Stimulated activated CD8-positive, alpha-beta memory T cell treated with anti-CD3 and anti-CD28 coated beads, Interleukin-7, amount 100 ng/mL, for 4 hours (primary cell): Measurements from ENCODE around the gene H1-8.

Experiments
- DNase-seq, 2 donors: peaks; one replicate each; pipeline ENCODE4 v3.0.0-alpha.2; 2020; ENCODE audit warnings: low read depth in 2 of 2

The H1-8 gene

DNA sequence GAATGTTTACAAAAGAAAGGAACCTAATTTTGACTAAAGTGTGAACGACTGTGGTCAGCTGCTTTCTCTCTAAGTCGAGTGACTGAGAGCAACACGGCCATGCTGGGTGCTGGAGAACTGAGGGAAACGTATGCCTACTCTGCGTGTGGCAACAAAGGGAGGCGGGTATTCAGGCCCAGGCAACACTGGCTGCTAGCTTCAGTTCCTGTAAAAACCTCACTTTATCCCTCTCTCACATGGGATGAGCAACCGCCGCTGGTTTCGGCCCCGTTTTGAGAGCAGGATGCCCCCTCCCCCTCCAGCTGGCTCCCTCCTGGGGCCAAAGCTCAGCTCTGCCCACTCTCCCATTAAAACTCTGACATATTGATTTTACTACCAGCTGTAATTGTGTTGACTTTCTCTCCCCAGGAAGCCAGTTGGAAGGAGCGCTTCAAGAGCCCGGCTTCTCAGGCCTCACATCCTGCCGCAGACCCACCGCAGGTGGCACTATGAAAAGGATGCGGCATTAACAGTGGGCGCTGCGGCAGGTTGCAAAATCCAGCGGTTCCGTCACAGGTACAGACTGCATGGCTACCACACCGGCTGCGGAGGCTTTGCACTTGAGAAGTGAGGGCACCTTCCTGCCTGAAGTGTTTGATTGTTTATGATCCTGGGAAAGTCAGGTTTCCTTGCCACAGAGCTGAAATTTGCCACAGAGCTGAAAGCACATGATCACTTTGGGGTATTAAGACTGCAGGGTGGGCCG lies 50.8 kb downstream of the H1-8 start:
- peak; percentile 24 to 44 for DNase-seq

DNA sequence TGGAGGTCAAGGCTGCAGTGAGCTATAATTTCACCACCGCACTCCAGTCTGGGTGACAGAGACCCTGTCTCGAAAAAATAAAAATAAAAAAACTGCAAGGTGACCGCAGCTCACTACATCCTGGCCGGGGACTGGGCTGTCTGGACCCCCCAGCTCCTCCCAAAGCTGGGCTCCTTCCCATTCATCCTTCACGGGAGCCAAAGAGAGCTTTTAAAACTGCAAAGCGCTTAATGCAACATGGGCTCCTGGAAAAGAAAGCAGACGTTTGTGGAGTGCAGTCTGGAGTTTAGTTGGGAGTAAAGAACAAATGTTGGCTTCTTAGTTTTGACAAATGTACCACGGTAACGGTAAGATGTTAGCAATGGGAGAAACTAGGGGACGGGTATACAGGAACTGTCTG lies 51.4 kb downstream of the H1-8 start:
- no peak for DNase-seq

GRCh38 chr3:129594907-129595390 lies 52.0 kb downstream of the H1-8 start:
- DNase-seq = no peak

GRCh38 chr3:129595544-129596193 lies 52.7 kb downstream of the H1-8 start:
- no peak for DNase-seq

DNA sequence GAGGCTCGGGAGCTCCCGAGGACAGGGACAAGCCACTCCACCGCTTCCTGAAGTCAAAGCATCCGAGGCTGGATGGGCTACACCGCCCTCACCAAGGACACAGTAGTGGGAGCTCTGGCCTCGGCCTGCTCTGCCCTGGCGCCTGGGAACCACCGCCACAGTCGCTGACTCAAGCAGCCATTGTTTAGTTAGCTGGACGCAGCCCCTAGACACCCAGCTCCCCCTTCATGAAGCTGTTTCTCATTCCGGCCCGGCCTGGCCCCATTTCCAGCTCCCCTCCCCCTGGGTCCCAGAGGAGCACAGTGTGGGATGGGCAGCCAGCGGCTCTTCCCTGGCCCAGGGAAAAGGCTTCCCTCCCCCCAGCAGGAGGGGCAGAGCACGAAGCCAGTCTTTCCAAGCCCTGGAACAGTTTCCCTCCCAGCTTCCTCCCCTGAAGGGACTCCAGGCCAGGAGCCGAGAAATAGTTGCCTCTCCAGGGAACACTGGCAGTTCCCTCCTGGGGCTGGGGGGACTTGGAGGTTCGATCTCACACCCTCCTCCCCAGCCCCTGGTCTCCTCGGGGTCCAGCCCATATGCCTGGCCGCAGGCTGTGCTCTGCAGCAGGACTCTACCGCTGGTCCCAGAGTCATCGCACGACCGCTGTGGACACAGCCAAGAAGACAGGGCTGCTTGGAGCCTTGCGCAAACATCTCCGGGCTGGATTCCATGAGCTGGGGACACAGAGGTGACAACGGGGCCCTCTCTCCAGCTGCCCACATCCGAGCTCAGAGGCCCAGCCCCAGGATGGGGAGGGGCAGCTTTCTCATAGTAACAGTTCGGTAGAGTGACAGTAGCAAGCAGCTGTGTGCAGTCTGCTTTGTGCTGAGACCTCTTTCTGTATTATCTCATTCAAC lies 53.5 kb downstream of the H1-8 start:
- DNase-seq = no peak

DNA sequence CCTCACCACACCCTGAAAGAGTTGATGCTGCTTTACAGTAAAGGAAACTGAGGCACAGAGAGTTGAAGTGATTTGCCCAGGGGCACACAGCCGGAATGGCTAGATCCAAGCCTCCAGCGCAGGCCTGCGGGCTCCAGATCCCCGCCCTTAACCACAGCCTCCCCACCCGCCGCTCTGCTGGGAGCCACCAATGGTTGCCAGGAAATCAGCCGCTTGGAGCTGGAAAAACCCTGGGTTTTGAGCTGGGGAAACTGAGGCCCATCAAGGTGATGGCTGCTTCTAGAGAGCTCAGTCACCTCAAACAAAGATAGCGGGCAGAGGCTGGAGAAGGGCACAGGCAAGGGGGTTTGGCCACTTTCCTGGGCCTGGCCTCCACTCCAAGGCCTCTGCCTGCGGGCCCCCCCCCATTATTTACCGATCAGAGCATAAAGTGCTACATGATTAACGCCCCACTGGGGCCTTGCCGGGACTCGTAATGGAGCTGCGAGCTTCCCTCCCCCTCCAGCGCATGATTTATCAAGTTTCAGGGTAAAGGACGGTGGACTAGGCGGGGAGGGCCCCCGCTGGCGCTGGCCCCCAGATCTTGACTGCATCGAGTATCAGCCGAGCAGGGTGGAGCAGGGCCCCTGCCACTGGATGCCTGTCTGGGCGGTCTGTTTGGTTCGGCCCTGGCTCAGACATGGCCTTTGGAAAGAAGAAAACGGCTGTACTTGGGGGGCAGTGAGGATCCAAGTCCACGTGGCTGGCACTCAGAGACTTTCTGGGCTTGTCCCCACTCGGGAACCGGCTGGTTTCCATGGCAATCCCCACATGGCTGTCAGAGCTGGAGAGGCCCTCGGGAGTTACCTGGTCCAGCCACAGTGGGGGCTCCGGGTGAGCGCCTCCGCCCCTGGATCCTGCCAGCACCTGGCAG lies 54.4 kb downstream of the H1-8 start:
- DNase-seq = no peak

- no peak for DNase-seq
These were observed 55.0 kb downstream of the H1-8 start for GRCh38 chr3:129598000-129598381.

- DNase-seq = no peak
These were observed 55.5 kb downstream of the H1-8 start for GRCh38 chr3:129598484-129598883.

DNA sequence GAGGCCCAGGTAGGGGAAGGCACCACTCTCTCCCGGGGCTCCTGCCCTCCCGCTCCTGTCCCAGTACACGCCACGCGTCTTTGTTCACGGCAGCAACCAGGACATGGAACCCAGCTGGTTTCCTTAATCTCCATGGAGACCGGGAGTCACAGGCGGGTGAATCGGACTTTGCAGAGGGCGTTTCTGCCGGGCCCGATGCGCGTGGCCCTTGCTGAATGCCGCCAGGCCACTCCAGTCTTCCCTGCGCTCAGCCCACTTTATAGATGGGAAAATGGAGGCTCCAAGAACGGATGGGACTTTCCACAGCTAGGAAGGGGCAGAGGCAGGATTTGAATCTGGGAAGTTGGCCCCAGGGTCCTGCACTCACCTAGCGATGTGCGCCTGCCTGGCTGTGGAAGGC lies 56.1 kb downstream of the H1-8 start:
- no peak for DNase-seq

DNA sequence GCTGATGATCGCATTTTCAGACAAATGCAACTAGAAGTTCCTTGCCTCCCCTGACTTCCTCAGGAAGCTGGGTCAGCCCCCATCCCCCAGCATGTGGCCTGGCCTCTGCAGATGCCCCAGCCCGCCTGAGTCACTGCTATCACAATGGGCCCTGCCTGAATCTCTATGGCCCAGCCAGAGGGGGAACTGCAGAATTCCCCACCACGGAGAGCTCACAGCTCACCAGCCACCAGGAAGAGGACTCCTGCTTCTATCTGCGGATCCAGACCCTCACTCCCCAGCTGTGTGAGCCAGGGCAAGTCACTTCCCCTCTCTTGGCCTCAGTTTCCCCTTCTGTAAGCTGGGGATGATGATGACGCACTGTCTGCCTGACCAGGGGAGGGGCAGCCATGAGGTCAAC lies 56.6 kb downstream of the H1-8 start:
- DNase-seq = no peak

GRCh38 chr3:129600348-129600747 lies 57.4 kb downstream of the H1-8 start:
- DNase-seq = no peak
